GM19351 (cell line): Measurements from ENCODE around the gene FLT3.
"Not testable (repeated sequence)": the region's sequence is repeated elsewhere in the genome, so short reads cannot be mapped to it uniquely, and the experiment has no call there.

Experiments used
- ATAC-seq: cut with Tn5 transposase; IDR thresholded peaks from one replicate; pipeline ENCODE4 v1.9.1; 2021; ENCODE audit warnings: mild to moderate bottlenecking, moderate library complexity; ENCODE audit not compliant: unreplicated experiment

Gene FLT3

DNA sequence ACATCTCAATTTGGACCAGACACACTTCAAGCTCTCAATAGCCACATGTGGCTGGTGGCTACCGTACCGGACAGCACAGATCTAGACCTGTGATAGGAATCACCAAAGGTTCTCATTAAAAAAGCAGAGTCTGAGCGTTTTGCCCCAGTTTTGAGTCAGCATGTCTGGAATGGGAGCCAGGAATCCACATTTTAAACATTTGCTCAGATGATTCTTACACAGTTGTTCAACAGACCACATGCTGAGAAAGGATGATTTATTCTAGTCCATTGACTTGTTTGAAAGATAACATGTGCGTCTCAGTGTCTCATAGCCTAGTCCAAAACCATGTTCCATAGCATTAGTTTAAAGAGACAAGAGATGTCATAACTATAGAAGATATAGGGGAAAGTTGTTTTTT lies 53.4 kb downstream of the FLT3 start:
- ATAC-seq = no peak

DNA sequence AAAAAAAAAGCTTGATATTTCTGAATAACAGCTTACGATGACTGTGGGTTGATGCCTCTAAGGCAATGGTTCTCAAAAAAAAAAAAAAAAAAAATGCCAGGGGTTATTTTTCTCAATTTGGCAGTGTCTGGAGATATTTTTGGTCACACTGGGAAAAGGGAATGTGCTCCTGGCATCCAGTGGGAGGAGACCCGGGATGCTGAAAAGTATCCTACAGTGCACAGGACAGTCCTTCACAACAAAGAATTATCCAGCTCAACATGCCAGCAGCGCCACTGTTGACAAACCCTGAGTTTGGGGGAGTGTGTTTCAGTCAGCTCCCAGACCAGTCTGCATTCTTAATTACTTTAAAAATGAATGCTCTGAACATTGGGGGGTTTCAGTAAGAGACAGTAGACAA lies 54.5 kb downstream of the FLT3 start:
- no peak for ATAC-seq

GRCh38 chr13:28044608-28045007 lies 55.8 kb downstream of the FLT3 start:
- no peak for ATAC-seq

DNA sequence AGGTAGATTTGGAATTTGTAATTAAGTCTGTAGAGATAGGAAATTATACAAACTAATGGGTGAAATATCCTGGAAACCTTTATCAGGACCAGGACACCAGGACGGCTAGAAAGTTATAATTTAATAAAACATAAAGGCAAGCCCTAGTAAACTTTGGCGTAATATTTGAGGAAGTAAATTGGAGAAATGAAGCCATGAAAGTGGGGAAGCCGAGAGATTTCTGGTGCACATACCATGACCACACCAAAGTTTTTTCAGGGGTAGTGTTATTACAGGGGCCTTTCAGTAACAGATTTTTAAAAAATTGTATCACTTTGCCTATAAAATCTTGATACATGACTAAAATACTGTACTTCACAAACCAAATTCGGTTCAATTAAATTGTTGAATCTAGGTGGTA lies 57.2 kb downstream of the FLT3 start:
- ATAC-seq = no peak

DNA sequence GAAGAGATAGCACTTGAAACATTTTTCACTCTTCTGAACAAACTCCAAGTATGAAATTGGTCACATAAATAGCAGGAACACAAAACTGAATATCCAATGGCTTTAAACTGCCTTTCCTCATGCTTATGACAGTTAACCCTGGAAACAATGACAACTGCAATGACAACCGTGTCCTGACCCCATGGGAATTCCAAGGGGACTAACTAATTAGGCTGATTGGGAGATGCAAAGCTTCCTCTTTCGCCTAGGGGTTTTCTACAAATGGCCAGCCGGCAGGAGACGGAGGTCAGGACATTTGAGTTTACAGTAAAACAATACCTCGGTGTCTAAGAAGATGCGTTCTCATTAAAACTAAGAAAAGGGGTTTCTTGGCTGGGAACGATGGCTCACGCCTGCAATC lies 58.9 kb downstream of the FLT3 start:
- no peak for ATAC-seq

- ATAC-seq = no peak
Observed at GRCh38 chr13:28041031-28041461, 59.3 kb downstream of the FLT3 start.

GRCh38 chr13:28037399-28037798 lies 63.0 kb downstream of the FLT3 start:
- ATAC-seq = no peak

DNA sequence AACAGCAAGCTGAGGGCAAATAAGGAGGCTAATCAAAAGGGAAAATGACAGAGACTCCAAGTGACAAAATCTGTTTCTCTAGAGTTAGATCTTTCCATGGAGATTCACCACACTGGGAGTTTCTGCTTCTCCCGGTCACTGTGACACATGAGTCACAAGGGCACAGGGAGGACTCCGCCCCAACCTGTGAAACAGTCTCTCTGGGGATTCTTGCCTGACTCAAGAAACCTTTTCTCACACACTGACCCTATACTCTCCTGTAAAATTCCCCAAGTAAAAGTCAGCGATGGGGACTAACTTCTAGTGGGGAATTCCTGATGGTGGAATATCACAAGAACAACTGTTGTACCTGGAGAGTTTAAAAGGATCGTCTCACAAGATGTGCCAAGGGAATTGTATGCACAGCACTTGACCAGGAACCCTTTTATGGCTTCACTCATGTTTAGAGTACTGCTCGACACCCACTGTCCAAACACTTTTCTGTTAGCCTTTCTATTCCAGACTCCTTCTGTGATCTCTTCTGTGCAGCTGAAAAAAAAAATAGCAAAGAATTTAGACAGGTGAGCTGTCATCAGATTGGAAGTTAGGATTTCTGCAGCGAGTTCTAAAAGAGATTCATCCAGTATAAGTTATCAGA lies 65.1 kb downstream of the FLT3 start:
- ATAC-seq = no peak

DNA sequence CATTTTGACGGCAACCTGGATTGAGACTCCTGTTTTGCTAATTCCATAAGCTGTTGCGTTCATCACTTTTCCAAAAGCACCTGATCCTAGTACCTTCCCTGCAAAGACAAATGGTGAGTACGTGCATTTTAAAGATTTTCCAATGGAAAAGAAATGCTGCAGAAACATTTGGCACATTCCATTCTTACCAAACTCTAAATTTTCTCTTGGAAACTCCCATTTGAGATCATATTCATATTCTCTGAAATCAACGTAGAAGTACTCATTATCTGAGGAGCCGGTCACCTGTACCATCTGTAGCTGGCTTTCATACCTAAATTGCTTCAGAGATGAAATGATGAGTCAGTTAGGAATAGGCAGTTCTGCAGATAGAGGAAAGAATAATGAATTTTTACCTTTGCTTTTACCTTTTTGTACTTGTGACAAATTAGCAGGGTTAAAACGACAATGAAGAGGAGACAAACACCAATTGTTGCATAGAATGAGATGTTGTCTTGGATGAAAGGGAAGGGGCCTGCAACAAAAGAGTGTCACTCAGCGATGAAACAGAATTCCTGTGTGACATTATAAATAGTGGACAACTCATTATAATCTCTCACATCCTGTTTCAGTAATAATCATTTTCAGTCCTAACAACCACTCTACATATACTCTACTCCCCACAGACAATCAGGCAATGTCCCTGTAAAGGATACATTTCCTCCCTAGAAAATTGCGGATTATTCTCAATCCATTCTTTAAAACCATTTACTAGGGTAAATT lies 66.3 kb downstream of the FLT3 start:
- no peak for ATAC-seq

DNA sequence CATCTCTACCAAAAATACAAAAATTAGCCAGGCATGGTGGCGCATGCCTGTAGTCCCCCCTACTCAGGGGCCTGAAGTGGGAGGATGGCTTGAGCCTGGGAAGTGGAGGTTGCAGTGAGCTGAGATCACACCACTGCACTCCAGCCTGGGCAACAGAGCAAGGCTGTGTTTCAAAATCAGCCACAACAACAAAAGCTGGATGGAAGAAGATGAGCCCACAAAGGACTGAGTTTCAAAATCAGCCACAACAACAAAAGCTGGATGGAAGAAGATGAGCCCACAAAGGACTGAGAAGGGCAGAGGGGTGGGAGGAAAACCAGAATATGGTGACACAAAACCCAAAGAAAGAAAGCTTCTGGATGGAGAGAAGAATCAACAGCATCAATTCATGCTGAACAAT lies 67.9 kb downstream of the FLT3 start:
- not testable (repeated sequence) for ATAC-seq

DNA sequence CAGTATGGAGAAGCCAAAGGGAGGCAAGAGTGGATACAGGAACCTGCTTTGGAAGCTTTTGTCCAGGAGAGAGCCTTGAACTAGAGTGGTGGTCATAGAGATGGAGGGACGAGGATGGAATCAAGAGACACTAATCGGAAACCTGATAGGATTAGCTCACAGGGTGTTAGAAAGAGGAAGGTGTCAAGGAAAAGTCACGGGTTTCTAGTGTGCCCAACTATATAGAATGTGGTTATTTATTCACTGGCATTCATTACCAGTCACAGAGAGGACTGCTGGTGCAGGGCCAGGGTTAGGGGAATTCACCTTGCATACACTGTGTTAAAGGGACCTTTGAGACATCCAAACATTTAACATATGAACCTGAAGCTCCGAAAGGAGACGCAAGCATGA lies 68.5 kb downstream of the FLT3 start:
- ATAC-seq = peak; percentile 20

GRCh38 chr13:28031220-28031895 lies 69.0 kb downstream of the FLT3 start:
- ATAC-seq = peak; percentile 59

- ATAC-seq = no peak
Observed at GRCh38 chr13:28027607-28028364, 72.6 kb downstream of the FLT3 start.

DNA sequence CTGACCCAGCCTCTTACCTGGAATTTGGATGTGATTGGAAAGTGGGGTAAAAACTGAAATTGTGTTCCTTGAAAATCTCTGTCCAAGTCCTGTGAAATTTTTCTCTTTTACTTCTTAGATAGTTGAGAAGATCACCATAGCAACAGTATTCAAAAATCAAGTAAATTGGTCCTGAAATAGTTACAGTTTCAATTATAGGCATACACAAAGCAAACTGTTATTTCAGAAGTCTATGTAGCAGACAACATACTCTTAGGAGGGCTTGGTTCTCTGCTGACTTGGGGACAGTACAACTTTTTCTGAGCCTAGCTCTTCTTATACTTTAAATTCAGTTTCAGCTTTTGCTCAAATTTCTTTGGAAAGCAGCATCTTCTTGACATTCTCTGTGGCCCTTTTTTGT lies 73.3 kb downstream of the FLT3 start:
- ATAC-seq = no peak

DNA sequence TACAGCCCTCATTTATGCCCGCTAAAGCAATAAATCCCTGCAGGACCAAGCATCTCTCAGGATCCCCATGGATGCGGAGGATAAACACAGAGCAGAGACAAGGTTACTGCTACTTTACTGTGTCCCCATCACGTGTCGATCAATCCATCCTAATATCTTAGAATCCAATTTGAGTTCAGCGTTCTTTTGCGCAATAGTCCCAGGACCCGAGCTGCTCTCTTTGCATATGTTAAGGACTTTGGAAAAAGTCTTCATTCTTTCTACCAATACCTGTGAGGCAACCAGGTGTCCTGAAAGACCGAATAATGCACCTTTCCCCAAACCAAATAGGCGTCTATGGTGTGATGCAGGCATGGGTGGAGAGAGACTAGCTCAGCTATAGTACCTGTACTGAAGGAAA lies 73.9 kb downstream of the FLT3 start:
- ATAC-seq = no peak

DNA sequence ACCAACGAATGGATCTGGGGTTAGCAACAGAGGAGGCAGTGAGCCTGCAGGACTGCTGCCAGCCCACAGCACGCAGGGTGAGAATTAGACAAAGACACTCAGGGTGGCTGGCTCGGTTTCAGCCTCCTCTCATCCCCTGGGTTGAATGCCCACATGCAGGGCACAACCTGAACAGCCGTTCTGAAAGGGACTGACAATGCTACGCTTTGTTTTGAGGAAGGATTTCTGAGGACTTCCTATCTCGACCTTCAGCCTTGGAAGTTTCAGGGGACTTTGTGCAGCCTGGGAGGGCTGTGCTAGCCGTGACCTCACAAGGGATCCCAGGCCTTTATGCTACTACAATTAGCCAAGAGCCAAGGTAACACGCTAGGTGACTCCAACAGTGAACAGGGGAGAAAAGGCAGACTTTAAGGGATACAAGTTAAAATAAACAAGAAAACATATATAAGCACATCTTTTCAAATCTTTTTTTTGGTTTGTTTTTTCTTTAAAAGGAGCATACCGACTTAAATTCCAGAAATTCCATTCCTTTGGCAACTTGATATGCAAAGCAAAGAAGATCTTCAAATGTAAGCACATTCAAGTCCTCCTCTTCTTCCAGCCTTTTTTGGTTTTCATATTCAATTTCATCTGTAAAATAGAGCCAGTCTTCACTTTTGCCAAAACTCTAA lies 77.4 kb downstream of the FLT3 start:
- no peak for ATAC-seq

DNA sequence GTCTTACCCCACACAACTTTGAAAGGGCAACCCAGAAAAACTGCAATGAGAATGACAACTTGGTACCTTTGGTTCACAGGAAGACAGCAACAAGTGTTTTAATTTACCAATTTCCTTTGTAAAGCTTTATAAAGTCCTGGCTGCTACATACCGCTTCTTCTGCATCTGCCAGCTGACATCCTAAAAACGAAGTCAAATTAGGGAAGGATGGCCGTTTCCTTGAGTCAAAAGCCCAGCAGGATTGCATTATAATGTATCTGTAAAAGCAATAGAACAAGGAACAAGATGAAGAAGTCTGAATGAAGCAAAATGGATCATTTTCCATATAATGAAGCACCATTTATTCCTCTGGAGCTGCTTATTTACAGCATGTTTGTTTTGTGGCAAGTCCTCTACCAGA lies 86.1 kb downstream of the FLT3 start:
- ATAC-seq = no peak

GRCh38 chr13:28013482-28013881 lies 86.9 kb downstream of the FLT3 start:
- no peak for ATAC-seq

GRCh38 chr13:28012896-28013295 lies 87.5 kb downstream of the FLT3 start:
- ATAC-seq = peak; percentile 93

- no peak for ATAC-seq
Observed at GRCh38 chr13:28012383-28012782, 88.0 kb downstream of the FLT3 start.

GRCh38 chr13:28010046-28010445 lies 90.3 kb downstream of the FLT3 start:
- ATAC-seq = no peak
